ENCODE data around the gene PRICKLE1. TPM values are rescaled to one million over a fixed set of nuclear protein-coding genes. Genes with fewer than 3 reads are reported as not detected.

Gene PRICKLE1
- total RNA-seq, 1 donor from 2014 or later: 4.5 TPM

DNA sequence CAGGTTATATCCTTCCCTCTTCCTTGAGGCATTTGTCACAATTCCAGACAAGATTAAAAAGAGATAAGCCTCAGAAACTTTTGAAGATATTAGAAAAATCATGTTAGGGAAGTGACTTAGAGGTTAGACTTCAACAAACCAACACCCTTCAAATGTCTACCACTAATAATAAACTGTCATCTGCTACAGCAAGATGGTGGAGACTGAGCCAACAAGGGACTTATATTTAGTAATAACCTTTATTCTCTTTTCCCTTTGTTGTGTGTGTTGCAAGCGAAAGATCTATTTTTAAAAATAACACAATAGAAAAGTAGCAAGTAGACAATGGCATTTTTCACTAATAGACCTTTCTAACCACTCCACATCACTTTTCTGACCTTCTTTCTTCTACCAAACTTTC is 28.6 kb downstream of the PRICKLE1 start:
- H3K4me1 Mint-ChIP-seq: no peaks in the 10 kb centered on the region
- POLR2A ChIA-PET: no interaction called here
- H3K4me3 Mint-ChIP-seq: no peak overlapping the region
- H3K9me3 Mint-ChIP-seq: no peaks in the 10 kb centered on the region
- no peak overlapping the region for H3K27ac Mint-ChIP-seq
- no peaks in the 10 kb centered on the region for H3K36me3 Mint-ChIP-seq (ENCODE audit: low read depth)
- ATAC-seq (ENCODE audit: low read depth): no peak
- TF ChIP-seq, protein P1, sequence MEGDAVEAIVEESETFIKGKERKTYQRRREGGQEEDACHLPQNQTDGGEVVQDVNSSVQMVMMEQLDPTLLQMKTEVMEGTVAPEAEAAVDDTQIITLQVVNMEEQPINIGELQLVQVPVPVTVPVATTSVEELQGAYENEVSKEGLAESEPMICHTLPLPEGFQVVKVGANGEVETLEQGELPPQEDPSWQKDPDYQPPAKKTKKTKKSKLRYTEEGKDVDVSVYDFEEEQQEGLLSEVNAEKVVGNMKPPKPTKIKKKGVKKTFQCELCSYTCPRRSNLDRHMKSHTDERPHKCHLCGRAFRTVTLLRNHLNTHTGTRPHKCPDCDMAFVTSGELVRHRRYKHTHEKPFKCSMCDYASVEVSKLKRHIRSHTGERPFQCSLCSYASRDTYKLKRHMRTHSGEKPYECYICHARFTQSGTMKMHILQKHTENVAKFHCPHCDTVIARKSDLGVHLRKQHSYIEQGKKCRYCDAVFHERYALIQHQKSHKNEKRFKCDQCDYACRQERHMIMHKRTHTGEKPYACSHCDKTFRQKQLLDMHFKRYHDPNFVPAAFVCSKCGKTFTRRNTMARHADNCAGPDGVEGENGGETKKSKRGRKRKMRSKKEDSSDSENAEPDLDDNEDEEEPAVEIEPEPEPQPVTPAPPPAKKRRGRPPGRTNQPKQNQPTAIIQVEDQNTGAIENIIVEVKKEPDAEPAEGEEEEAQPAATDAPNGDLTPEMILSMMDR (IDR thresholded peaks at IDR 0.05): no peak
- intact Hi-C loops (cut with micrococcal nuclease): no loop called here
- CTCF ChIA-PET: no interaction called here
- no peaks in the 10 kb centered on the region for H3K27me3 Mint-ChIP-seq
- no peak for DNase-seq

DNA sequence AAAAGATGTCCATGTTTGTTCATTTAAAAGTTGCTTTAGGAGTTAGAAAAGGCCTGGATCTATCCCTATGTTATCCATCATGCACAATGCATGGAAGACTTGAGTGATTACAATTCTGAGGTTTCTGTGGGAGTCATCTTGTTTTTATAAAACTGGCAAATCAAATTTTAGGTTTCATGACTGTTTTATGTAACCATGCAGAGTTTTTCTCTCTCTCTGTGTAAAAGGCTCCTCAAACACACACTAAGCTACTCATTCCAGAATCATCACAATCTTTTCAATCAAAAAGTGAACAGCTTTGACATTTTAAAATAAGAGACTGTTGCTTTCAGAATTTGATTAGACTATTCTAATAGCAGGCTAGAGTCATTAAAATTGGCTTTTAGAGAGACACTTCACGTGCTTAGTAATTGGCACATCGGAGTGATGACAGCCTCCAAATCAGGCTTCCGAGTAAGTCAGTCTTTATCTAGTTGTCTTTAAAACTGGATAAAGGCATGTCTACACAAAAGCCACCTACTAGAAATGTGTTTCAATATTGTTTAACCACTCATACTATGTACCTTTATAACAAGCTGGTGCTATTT is 31.9 kb downstream of the PRICKLE1 start:
- POLR2A ChIA-PET: interaction anchor here (0.9 kb wide), 1 partner anchor 73 kb away, joined by 5 read pairs; no protein-coding TSS in a partner anchor
- Mint-ChIP-seq H3K4me1 (no peaks in the 10 kb centered on the region), H3K27ac (no peak overlapping the region), H3K9me3 (no peaks in the 10 kb centered on the region), H3K27me3 (no peaks in the 10 kb centered on the region), H3K4me3 (no peak overlapping the region), H3K36me3 (ENCODE audit: low read depth) (no peaks in the 10 kb centered on the region)
- TF ChIP-seq, protein P1 (IDR thresholded peaks at IDR 0.05): no peak
- DNase-seq (no peak), ATAC-seq (ENCODE audit: low read depth) (no peak)
- intact Hi-C loops (cut with micrococcal nuclease): no loop called here
- CTCF ChIA-PET: no interaction called here

DNA sequence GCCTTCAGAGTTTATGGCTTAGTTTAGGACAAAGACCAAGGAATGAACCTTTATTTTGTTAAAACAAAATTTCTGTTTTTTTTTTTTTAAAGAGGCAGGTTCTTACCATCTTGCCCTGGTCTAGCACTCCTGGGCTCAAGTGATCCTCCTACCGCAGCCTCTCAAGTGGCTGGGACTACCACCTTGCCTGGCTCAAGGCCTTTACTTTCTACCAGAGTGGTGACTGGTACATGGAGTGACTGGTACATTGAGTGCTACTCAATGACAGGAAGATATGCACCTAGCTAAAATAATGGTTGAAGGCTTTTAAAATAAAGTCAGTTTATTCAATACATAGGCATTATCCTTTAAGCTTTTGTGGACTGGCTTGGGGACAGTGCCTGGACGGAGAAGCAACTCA is 32.6 kb downstream of the PRICKLE1 start:
- intact Hi-C loops (cut with micrococcal nuclease): no loop called here
- ATAC-seq (ENCODE audit: low read depth): no peak

DNA sequence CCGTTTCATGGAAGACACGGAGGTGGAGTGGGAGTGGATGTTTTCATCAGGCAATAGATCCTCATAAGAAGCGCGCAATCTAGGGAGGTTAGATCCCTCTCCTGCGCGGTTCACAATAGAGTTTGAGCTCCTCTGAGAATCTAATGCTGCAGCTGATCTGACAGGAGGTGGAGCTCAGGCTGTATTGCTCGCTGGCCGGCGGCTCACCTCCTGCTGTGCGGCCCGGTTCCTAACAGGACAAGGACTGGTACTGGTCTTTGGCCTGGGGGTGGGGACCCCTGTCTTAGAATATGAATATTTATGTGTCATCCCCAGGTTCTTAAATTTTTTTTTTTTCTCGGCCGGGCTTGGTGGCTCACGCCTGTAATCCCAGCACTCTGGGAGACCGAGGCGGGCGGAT is 36.7 kb downstream of the PRICKLE1 start:
- POLR2A ChIA-PET: no interaction called here
- TF ChIP-seq, protein P1 (IDR thresholded peaks at IDR 0.05): no peak

More for the DNA sequence above, 32.6 kb downstream of the PRICKLE1 start:
- Mint-ChIP-seq H3K27ac (no peak overlapping the region), H3K4me1 (no peaks in the 10 kb centered on the region), H3K36me3 (ENCODE audit: low read depth) (no peaks in the 10 kb centered on the region), H3K27me3 (peaks cover 4% of the 10 kb centered on the region), H3K9me3 (no peaks in the 10 kb centered on the region), H3K4me3 (no peak overlapping the region)
- CTCF ChIA-PET: no interaction called here
- POLR2A ChIA-PET: no interaction called here
- no peak for DNase-seq
- TF ChIP-seq, protein P1 (IDR thresholded peaks at IDR 0.05): no peak

DNA sequence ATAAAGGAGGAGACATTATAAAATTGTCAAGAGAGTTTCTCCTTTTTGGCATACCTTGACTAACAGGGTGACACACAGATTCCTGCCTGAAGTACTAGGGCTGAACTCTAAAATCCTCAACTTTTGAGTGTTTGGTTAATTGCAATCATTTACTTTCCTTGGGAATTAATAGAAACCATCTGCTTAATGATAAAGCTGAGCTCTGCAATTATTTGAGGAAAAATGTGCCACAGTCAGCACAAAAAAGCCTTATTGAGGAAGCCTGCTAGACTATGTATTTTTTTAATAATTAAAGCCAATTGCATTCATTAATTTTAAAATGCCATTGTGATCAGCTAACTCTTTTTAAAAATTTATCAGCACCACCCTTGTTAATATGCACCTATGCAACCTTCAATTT is 38.7 kb downstream of the PRICKLE1 start:
- intact Hi-C loops (cut with micrococcal nuclease): no loop called here
- H3K27ac Mint-ChIP-seq: no peak overlapping the region
- no peaks in the 10 kb centered on the region for H3K4me1 Mint-ChIP-seq
- H3K36me3 Mint-ChIP-seq (ENCODE audit: low read depth): no peaks in the 10 kb centered on the region
- H3K27me3 Mint-ChIP-seq: peaks cover 15% of the 10 kb centered on the region
- DNase-seq: no peak
- CTCF ChIA-PET: no interaction called here
- no peak for ATAC-seq (ENCODE audit: low read depth)
- H3K9me3 Mint-ChIP-seq: no peaks in the 10 kb centered on the region
- POLR2A ChIA-PET: no interaction called here
- no peak overlapping the region for H3K4me3 Mint-ChIP-seq
- TF ChIP-seq, protein P1 (IDR thresholded peaks at IDR 0.05): no peak

More for the DNA sequence above, 36.7 kb downstream of the PRICKLE1 start:
- no peaks in the 10 kb centered on the region for H3K36me3 Mint-ChIP-seq (ENCODE audit: low read depth)
- intact Hi-C loops (cut with micrococcal nuclease): no loop called here
- no peaks in the 10 kb centered on the region for H3K4me1 Mint-ChIP-seq
- CTCF ChIA-PET: no interaction called here
- no peaks in the 10 kb centered on the region for H3K9me3 Mint-ChIP-seq
- DNase-seq (no peak), ATAC-seq (ENCODE audit: low read depth) (no peak)
- peaks cover 15% of the 10 kb centered on the region for H3K27me3 Mint-ChIP-seq
- no peak overlapping the region for H3K27ac Mint-ChIP-seq
- H3K4me3 Mint-ChIP-seq: no peak overlapping the region
